RWPE2 (cell line): ENCODE results near the gene ARFGEF3.
"Not testable (repeated sequence)": the region's sequence is repeated elsewhere in the genome, so short reads cannot be mapped to it uniquely, and the experiment has no call there.

Source experiments
- ATAC-seq: fragments of 200-7000 bp; cut with Tn5 transposase; 3 replicates; pipeline ENCODE4 v1.9.1; 2021; ENCODE audit warnings: low read depth
- DNase-seq: peaks from one replicate; pipeline ENCODE4 v3.0.0-alpha.2; 2020; ENCODE audit warnings: low spot score
- H3K27ac ChIP-seq: fragments of 450-650 bp; 2 replicates; pipeline ENCODE4 v1.5.1; 2017; ENCODE audit warnings: mild to moderate bottlenecking; ENCODE audit not compliant: poor library complexity, severe bottlenecking
- H3K27me3 ChIP-seq: fragments of 250-450 bp; sonication (Bioruptor Pico); 2 replicates; pipeline ENCODE4 v1.5.1; 2021; ENCODE audit warnings: mild to moderate bottlenecking, moderate library complexity; ENCODE audit not compliant: insufficient read depth, poor library complexity, severe bottlenecking
- H3K36me3 ChIP-seq: fragments of 250-450 bp; sonication (Bioruptor Pico); 2 replicates; pipeline ENCODE4 v1.5.1; 2020; ENCODE audit warnings: low read depth, mild to moderate bottlenecking, moderate library complexity
- H3K4me1 ChIP-seq: fragments of 250-450 bp; sonication (Bioruptor Pico); 2 replicates; pipeline ENCODE4 v1.5.1; 2021; ENCODE audit warnings: mild to moderate bottlenecking, moderate library complexity; ENCODE audit not compliant: insufficient read depth, poor library complexity, severe bottlenecking
- H3K4me3 ChIP-seq: fragments of 250-450 bp; sonication (Bioruptor Pico); 2 replicates; pipeline ENCODE4 v1.5.1; 2021; ENCODE audit warnings: mild to moderate bottlenecking, moderate library complexity; ENCODE audit not compliant: severe bottlenecking
- H3K9me3 ChIP-seq: fragments of 250-450 bp; sonication (Bioruptor Pico); 2 replicates; pipeline ENCODE4 v1.5.1; 2021; ENCODE audit warnings: mild to moderate bottlenecking, moderate library complexity; ENCODE audit not compliant: severe bottlenecking
- CTCF ChIP-seq: fragments of 450-650 bp; IDR thresholded peaks from one replicate; pipeline ENCODE4 v1.5.1; 2017; ENCODE audit warnings: mild to moderate bottlenecking, moderate library complexity; ENCODE audit not compliant: poor library complexity, severe bottlenecking

The ARFGEF3 gene

DNA sequence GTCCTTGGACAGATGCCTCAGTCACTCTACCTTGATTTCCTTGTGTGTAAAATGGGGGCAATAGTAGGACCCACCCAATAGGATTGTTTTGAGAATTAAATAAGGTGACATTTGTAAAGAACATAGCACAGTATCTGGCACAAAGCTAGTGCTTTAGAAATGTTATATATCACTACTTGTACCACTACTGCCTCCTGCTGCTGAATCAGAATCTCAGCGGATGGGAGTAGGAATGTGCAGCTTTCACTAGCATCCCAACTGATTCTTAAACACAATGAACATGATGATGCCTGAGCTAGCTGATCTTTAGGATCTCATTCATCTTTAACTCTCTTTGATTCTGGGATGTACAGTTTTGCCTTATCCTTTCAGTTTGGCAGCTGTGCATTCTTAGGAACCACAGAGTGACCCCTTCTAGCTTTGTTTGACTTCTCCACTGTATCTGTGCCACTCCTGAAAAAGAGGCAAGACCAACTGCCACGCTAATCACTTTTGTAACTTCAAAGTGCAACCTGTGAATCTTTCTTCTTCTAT is 49.4 kb downstream of the ARFGEF3 start:
- Histone ChIP-seq H3K9me3 (no peaks in the 10 kb centered on the region), H3K36me3 (no peaks in the 10 kb centered on the region; the same call in 1 of the 2 replicates), H3K4me1 (no peaks in the 10 kb centered on the region), H3K27ac (no peak overlapping the region), H3K27me3 (no peaks in the 10 kb centered on the region), H3K4me3 (no peak overlapping the region)
- DNase-seq = no peak
- TF ChIP-seq CTCF = no peak
- ATAC-seq = no peak

- Histone ChIP-seq H3K27ac (no peak overlapping the region), H3K27me3 (no peaks in the 10 kb centered on the region), H3K36me3 (no peaks in the 10 kb centered on the region; the same call in 1 of the 2 replicates), H3K4me1 (no peaks in the 10 kb centered on the region), H3K4me3 (no peak overlapping the region), H3K9me3 (no peaks in the 10 kb centered on the region)
- DNase-seq (no peak), ATAC-seq (no peak)
- TF ChIP-seq CTCF = no peak
Measured at GRCh38 chr6:138211601-138212000, 49.9 kb downstream of the ARFGEF3 start.

GRCh38 chr6:138212530-138212929 is 50.8 kb downstream of the ARFGEF3 start:
- H3K9me3 ChIP-seq, H3K4me3 ChIP-seq, DNase-seq, H3K27me3 ChIP-seq, H3K27ac ChIP-seq, H3K4me1 ChIP-seq, ATAC-seq, H3K36me3 ChIP-seq: not testable (repeated sequence)

GRCh38 chr6:138215093-138215782 is 53.5 kb downstream of the ARFGEF3 start:
- DNase-seq (no peak), ATAC-seq (no peak)
- no peaks in the 10 kb centered on the region for H3K9me3 ChIP-seq
- no peaks in the 10 kb centered on the region for H3K4me1 ChIP-seq
- no peaks in the 10 kb centered on the region for H3K27me3 ChIP-seq
- H3K27ac ChIP-seq = no peak overlapping the region
- H3K4me3 ChIP-seq = no peak overlapping the region
- TF ChIP-seq CTCF = no peak
- no peaks in the 10 kb centered on the region; the same call in 1 of the 2 replicates for H3K36me3 ChIP-seq

DNA sequence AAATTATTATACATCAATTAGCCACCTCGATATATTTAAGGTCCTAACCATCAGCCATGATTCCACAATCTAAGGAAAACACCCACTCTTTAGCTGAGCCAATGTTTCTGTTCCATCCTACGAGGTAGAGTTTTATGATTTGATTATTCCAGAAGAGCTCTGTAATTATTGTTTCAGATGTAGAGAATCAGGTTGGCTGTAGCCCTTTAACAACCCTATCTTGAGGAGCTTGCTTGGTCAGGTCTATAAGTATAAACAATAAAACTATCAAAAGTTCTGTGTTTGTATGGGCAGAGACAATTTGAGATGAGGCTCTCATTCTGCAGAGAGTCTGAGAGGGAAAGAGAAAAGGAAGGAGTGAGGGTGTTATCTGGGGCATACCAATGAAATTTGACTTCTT is 56.7 kb downstream of the ARFGEF3 start, which contains the start of gene PBOV1:
Gene PBOV1, minus strand, starts transcription at position 43 of the 400 bp plus-strand sequence. CDS start 96 bp downstream, outside the sequence.
- no peak within 1 kb of the TSS for H3K27ac ChIP-seq
- H3K36me3 ChIP-seq = no peaks in the 10 kb centered on the region
- no peaks in the 10 kb centered on the region for H3K9me3 ChIP-seq
- H3K4me3 ChIP-seq = no peak within 1 kb of the TSS
- ATAC-seq (no peak), DNase-seq (no peak)
- no peak for TF ChIP-seq CTCF
- H3K27me3 ChIP-seq = no peaks in the 10 kb centered on the region
- H3K4me1 ChIP-seq = no peaks in the 10 kb centered on the region
